Uterus (tissue), 2 donors: ENCODE data around the gene GNMT.

Source experiments
- CTCF ChIP-seq, 4 experiments: fragments of 200-600 bp in 2 of 4; fragments of 450-650 bp in 2 of 4; sonication (generic) in 2 of 4; IDR thresholded peaks; one replicate each; pipeline ENCODE4 v1.5.1; 2016 to 2019; ENCODE audit warnings: antibody characterized with exemption in 4 of 4, mild to moderate bottlenecking in 2 of 4, moderate library complexity in 1 of 4
- POLR2A ChIP-seq, 2 donors: fragments of 450-650 bp; IDR thresholded peaks; one replicate each; pipeline ENCODE4 v1.6.1; 2016; ENCODE audit warnings: antibody characterized with exemption in 2 of 2, mild to moderate bottlenecking in 1 of 2, moderate library complexity in 1 of 2

- TF ChIP-seq CTCF (IDR thresholded peaks at IDR 0.05) (no peak), POLR2A (IDR thresholded peaks at IDR 0.05) (no peak)
Observed at GRCh38 chr6:42987533-42988451, 27.2 kb downstream of the GNMT start.
